Measurements from ENCODE around the gene SNAI3.

DNA sequence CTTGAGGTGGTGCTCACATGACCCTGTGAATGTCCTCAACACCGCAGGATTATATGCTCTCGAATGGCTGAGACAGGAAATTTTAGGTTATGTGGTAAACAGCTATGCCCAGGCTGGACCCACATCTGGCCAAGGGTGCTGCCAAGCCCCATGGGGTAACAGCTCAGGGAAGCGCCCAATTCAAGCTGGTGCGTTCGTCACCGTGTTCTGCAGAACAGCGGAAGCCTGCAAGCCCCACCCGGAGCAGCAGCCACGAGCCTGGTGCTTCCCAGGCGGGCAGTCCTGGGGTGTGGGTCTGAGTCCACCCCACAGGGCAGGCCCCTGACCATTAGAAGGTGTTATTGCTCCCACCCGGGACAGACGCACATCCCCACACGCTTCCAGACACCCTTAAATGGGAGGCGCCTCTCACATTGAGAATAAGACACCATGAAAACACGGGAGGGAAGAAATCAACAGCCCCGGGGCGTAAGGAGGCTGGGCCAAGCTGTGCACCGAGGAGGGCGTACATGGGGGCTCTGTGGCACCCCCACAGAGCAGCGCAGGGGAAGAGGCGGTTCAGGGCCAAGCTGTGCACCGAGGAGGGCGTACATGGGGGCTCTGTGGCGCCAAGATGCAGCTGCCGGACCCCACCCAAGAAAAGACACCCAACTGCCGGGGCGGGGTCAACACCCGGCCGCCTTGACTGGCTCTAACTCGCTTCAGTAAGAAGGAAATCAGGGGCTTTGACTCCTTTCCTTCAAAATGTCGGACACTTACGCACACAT, 32.5 kb downstream of the SNAI3 start:
- TF ChIP-seq ATF3 (IDR thresholded peaks at IDR 0.05) = no peak
- no peak for TF ChIP-seq ATF3 (CRISPR knock-in tag; conservative IDR thresholded peaks at IDR 0.05)
- TF ChIP-seq RFX5 (IDR thresholded peaks at IDR 0.05; ENCODE audit: low read depth, low read length) = no peak
- no peak for TF ChIP-seq TAF1 (IDR thresholded peaks at IDR 0.05; ENCODE audit: control insufficient read depth, extremely low read depth, insufficient read depth, low read length, severe bottlenecking)
- no peak for TF ChIP-seq ZNF384 (IDR thresholded peaks at IDR 0.05; ENCODE audit: low read depth, low read length)
- TF ChIP-seq KDM1A (IDR thresholded peaks at IDR 0.05) = no peak
- TF ChIP-seq, protein P1, sequence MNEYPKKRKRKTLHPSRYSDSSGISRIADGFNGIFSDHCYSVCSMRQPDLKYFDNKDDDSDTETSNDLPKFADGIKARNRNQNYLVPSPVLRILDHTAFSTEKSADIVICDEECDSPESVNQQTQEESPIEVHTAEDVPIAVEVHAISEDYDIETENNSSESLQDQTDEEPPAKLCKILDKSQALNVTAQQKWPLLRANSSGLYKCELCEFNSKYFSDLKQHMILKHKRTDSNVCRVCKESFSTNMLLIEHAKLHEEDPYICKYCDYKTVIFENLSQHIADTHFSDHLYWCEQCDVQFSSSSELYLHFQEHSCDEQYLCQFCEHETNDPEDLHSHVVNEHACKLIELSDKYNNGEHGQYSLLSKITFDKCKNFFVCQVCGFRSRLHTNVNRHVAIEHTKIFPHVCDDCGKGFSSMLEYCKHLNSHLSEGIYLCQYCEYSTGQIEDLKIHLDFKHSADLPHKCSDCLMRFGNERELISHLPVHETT (CRISPR knock-in tag; conservative IDR thresholded peaks at IDR 0.05 in 1 of 2, IDR thresholded peaks at IDR 0.05 in 1 of 2) = no peak

Data from K562 (cell line).